Endothelial cell of umbilical vein (primary cell): Measurements from ENCODE around the gene STAT4.

Experiments
- CTCF ChIP-seq, 2 donors: IDR thresholded peaks; 1 replicate in 1 of 2; 2 replicates in 1 of 2; pipeline ENCODE4 v1.5.1; 2011; ENCODE audit warnings: low read length in 2 of 2, mild to moderate bottlenecking in 2 of 2, moderate library complexity in 2 of 2, control low read depth in 1 of 2, inconsistent platforms in 1 of 2, low read depth in 1 of 2; ENCODE audit not compliant: insufficient read depth in 1 of 2; ENCODE audit errors: extremely low read depth in 1 of 2
- EZH2 ChIP-seq: IDR thresholded peaks from 2 replicates; pipeline ENCODE4 v1.6.1; 2012; ENCODE audit warnings: borderline replicate concordance, low read depth, mild to moderate bottlenecking, moderate library complexity, low read length, inconsistent platforms; ENCODE audit not compliant: severe bottlenecking
- FOS ChIP-seq: IDR thresholded peaks from 2 replicates; pipeline ENCODE4 v1.6.1; 2011; ENCODE audit warnings: mild to moderate bottlenecking, low read length, moderate library complexity, borderline replicate concordance; ENCODE audit not compliant: insufficient read depth
- JUN ChIP-seq: IDR thresholded peaks from 2 replicates; pipeline ENCODE4 v1.6.1; 2011; ENCODE audit warnings: borderline replicate concordance, low read depth; ENCODE audit not compliant: insufficient read length, insufficient read depth
- MYC ChIP-seq: IDR thresholded peaks from one replicate; pipeline ENCODE4 v1.6.1; 2011; ENCODE audit warnings: mild to moderate bottlenecking, low read depth, low read length
- POLR2A ChIP-seq: IDR thresholded peaks from 2 replicates; pipeline ENCODE4 v1.6.1; 2012; ENCODE audit warnings: low read depth, mild to moderate bottlenecking, control low read depth, low read length
- POLR2AphosphoS5 ChIP-seq: IDR thresholded peaks from 2 replicates; pipeline ENCODE4 v1.6.1; 2012; ENCODE audit warnings: low read depth, mild to moderate bottlenecking, control low read depth, low read length, moderate library complexity; ENCODE audit not compliant: insufficient read depth

GRCh38 chr2:190999058-190999457, 151.7 kb downstream of the STAT4 start:
- no peak for TF ChIP-seq CTCF (IDR thresholded peaks at IDR 0.05; ENCODE audit: extremely low read depth in 1 of 2, insufficient read depth in 1 of 2, low read depth in 1 of 2, low read length in 2 of 2)
- no peak for TF ChIP-seq JUN
- TF ChIP-seq POLR2A: no peak
- no peak for TF ChIP-seq POLR2AphosphoS5
- TF ChIP-seq EZH2: no peak
- no peak for TF ChIP-seq FOS
- no peak for TF ChIP-seq MYC
